Mesothelial cell of epicardium (in vitro differentiated cells): ENCODE measurements around the gene ZNF48. TPM values are rescaled to one million over a fixed set of nuclear protein-coding genes. Genes with fewer than 3 reads are reported as not detected.

Experiments
- DNase-seq, 2 experiments: peaks; one replicate each; pipeline ENCODE4 v3.0.0; 2021; ENCODE audit warnings: low spot score in 2 of 2; ENCODE audit not compliant: unreplicated experiment in 2 of 2
- H3K27ac Mint-ChIP-seq: 2 replicates; pipeline ENCODE4 v1.8.0; 2021; ENCODE audit warnings: mixed read lengths
- H3K27me3 Mint-ChIP-seq: 2 replicates; pipeline ENCODE4 v1.8.0; 2021; ENCODE audit warnings: low read depth, mixed read lengths
- H3K36me3 Mint-ChIP-seq: 2 replicates; pipeline ENCODE4 v1.8.0; 2021; ENCODE audit warnings: mixed read lengths
- H3K4me1 Mint-ChIP-seq: 2 replicates; pipeline ENCODE4 v1.8.0; 2021; ENCODE audit warnings: mixed read lengths
- H3K4me3 Mint-ChIP-seq: 2 replicates; pipeline ENCODE4 v1.8.0; 2021; ENCODE audit warnings: mild to moderate bottlenecking, moderate library complexity, mixed read lengths
- H3K9me3 Mint-ChIP-seq: 2 replicates; pipeline ENCODE4 v1.8.0; 2021; ENCODE audit warnings: mixed read lengths
- total RNA-seq: library from RNA; stranded (reverse); gene quantifications from 3 replicates; pipeline ENCODE4 v1.2.1, GENCODE V29; 2021
- TF ChIP-seq, protein P1 (sequence below): fragments of 200-600 bp; sonication (generic); IDR thresholded peaks from one replicate; pipeline ENCODE4 v1.5.0; 2021; ENCODE audit warnings: antibody characterized with exemption; ENCODE audit not compliant: unreplicated experiment

The ZNF48 gene
- total RNA-seq, 1 donor from 2014 or later: 24.2 TPM

GRCh38 chr16:30365200-30365599 lies 30.0 kb upstream of the ZNF48 start:
- no peak overlapping the region for H3K27ac Mint-ChIP-seq
- H3K4me3 Mint-ChIP-seq: no peak overlapping the region

DNA sequence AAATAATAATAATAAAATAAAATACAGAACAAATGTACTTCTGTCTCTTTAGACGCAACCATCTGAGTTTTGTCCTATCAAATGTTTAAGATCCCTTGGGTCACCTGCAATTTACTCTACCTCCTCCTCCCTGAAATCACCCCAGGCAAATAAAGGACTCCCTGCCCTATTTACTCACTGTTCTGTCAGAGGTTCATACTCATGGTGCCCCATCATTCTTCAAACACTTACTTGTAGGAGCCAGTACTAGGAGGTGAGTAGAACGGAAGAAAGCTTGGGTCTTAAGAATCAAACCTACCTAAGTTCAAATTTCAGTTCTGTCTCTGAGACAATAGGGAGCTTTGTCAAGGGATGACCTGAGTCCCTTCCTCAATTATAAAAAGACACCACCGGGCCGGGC lies 28.7 kb upstream of the ZNF48 start:
- H3K4me1 Mint-ChIP-seq: peaks cover 36% of the 10 kb centered on the region
- TF ChIP-seq, protein P1, sequence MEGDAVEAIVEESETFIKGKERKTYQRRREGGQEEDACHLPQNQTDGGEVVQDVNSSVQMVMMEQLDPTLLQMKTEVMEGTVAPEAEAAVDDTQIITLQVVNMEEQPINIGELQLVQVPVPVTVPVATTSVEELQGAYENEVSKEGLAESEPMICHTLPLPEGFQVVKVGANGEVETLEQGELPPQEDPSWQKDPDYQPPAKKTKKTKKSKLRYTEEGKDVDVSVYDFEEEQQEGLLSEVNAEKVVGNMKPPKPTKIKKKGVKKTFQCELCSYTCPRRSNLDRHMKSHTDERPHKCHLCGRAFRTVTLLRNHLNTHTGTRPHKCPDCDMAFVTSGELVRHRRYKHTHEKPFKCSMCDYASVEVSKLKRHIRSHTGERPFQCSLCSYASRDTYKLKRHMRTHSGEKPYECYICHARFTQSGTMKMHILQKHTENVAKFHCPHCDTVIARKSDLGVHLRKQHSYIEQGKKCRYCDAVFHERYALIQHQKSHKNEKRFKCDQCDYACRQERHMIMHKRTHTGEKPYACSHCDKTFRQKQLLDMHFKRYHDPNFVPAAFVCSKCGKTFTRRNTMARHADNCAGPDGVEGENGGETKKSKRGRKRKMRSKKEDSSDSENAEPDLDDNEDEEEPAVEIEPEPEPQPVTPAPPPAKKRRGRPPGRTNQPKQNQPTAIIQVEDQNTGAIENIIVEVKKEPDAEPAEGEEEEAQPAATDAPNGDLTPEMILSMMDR: no peak
- H3K4me3 Mint-ChIP-seq: peak overlapping the region; percentile 88
- no peaks in the 10 kb centered on the region for H3K9me3 Mint-ChIP-seq
- H3K27me3 Mint-ChIP-seq: peaks cover 3% of the 10 kb centered on the region
- peaks cover 21% of the 10 kb centered on the region for H3K36me3 Mint-ChIP-seq
- peak overlapping the region; percentile 45 for H3K27ac Mint-ChIP-seq
- no peak for DNase-seq

More at GRCh38 chr16:30365200-30365599, 30.0 kb upstream of the ZNF48 start:
- Mint-ChIP-seq H3K36me3 (peaks cover 24% of the 10 kb centered on the region), H3K27me3 (no peaks in the 10 kb centered on the region), H3K9me3 (no peaks in the 10 kb centered on the region), H3K4me1 (peaks cover 30% of the 10 kb centered on the region)
- no peak for DNase-seq
- TF ChIP-seq, protein P1: no peak

GRCh38 chr16:30367349-30368009 lies 27.7 kb upstream of the ZNF48 start:
- H3K27ac Mint-ChIP-seq: peak overlapping the region; percentile 45
- TF ChIP-seq, protein P1: no peak
- no peak for DNase-seq
- peaks cover 45% of the 10 kb centered on the region for H3K4me1 Mint-ChIP-seq
- H3K4me3 Mint-ChIP-seq: peak overlapping the region; percentile 88
- no peaks in the 10 kb centered on the region for H3K9me3 Mint-ChIP-seq
- H3K36me3 Mint-ChIP-seq: peaks cover 17% of the 10 kb centered on the region
- H3K27me3 Mint-ChIP-seq: peaks cover 3% of the 10 kb centered on the region

DNA sequence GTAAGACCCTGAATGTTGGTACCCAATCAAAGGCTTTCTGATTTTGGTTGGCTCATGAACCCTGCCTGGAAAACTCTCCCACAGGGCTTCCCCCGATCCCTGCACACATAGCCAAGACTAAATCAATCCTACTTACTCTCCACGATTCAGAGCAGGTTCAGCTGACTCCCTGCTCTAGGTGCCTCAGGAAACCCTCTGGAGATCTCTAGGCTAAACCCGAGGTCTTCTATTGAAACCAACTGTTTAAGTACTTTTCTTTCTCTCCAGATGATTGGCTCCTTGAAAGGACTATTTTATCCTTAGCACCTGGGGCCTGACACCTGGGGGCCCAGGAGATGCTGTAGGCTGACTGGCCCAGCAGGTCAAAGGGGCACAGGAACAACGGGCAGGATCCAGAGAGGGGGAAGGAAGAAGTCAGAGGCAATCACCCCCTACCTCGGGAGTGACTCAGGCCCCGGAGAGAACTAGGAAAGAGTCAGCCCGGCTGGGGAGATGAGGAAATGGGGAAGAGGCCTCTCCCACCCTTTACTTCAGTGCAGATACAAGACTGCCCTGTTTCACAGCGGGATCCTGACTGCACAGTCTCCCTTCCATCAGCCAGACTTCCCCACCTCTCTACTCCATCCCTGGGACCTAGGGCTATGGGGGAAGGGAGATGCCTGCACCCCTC lies 27.0 kb upstream of the ZNF48 start:
- no peak for DNase-seq
- H3K4me3 Mint-ChIP-seq: peak overlapping the region; percentile 88
- peaks cover 13% of the 10 kb centered on the region for H3K36me3 Mint-ChIP-seq
- TF ChIP-seq, protein P1: no peak
- H3K27ac Mint-ChIP-seq: peak overlapping the region; percentile 44
- H3K9me3 Mint-ChIP-seq: no peaks in the 10 kb centered on the region
- H3K4me1 Mint-ChIP-seq: peaks cover 49% of the 10 kb centered on the region
- peaks cover 3% of the 10 kb centered on the region for H3K27me3 Mint-ChIP-seq

- DNase-seq: no peak
- Mint-ChIP-seq H3K4me1 (peaks cover 49% of the 10 kb centered on the region), H3K27ac (peak overlapping the region; percentile 44), H3K4me3 (peak overlapping the region; percentile 88), H3K9me3 (no peaks in the 10 kb centered on the region), H3K36me3 (peaks cover 9% of the 10 kb centered on the region), H3K27me3 (peaks cover 3% of the 10 kb centered on the region)
- TF ChIP-seq, protein P1: no peak
Observed at GRCh38 chr16:30368792-30369090, 26.5 kb upstream of the ZNF48 start.
